K562 (cell line): ENCODE results near the gene OVCA2. TPM values are rescaled to one million over a fixed set of nuclear protein-coding genes. Genes with fewer than 3 reads are reported as not detected.

ENCODE experiments used
- ARID4B ChIP-seq: sonication (generic); formaldehyde crosslinking; IDR thresholded peaks from 2 replicates; pipeline ENCODE4 v1.8.0; 2022; ENCODE audit warnings: mild to moderate bottlenecking, missing genetic modification reagents
- ATF3 ChIP-seq, 2 experiments: fragments of 450-650 bp in 1 of 2; sonication (generic) in 1 of 2; formaldehyde crosslinking in 1 of 2; IDR thresholded peaks in 1 of 2; conservative IDR thresholded peaks in 1 of 2; 2 replicates each; pipeline versions ENCODE4 v1.6.1 to v1.8.1; 2016 to 2023; ENCODE audit warnings: mild to moderate bottlenecking in 2 of 2, moderate library complexity in 2 of 2, inconsistent platforms in 1 of 2, missing genetic modification reagents in 1 of 2
- NONO ChIP-seq, 2 experiments: fragments of 200-400 bp in 1 of 2; fragments of 450-650 bp in 1 of 2; formaldehyde crosslinking in 1 of 2; IDR thresholded peaks; 2 replicates each; pipeline ENCODE4 v1.6.1; 2017; ENCODE audit warnings: low read depth in 2 of 2, mild to moderate bottlenecking in 2 of 2, moderate library complexity in 2 of 2, low read length in 1 of 2
- ZKSCAN8 ChIP-seq: fragments of 200-800 bp; sonication (Bioruptor generic); IDR thresholded peaks from 2 replicates; pipeline ENCODE4 v1.6.1; 2016; ENCODE audit warnings: missing genetic modification characterization, missing compliant biosample characterization
- ZNF518B ChIP-seq: fragments of 250-450 bp; sonication (Bioruptor Pico); IDR thresholded peaks from 2 replicates; pipeline ENCODE4 v1.5.0; 2021; ENCODE audit warnings: mild to moderate bottlenecking, moderate library complexity
- ZNF707 ChIP-seq: fragments of 250-450 bp; sonication (Bioruptor Pico); conservative IDR thresholded peaks from 2 replicates; pipeline ENCODE4 v1.8.0; 2022; ENCODE audit warnings: inconsistent platforms, mild to moderate bottlenecking, moderate library complexity
- polyA plus RNA-seq, 8 experiments: library from polyadenylated mRNA; depleted of rRNA in 4 of 8; stranded (reverse) in 5 of 8; unstranded in 3 of 8; fragments of >200 nt; fragmentation: Nextera tagmentation in 2 of 8; fragmentation: Illumina TruSeq in 1 of 8; extraction: Ambion mirVana in 2 of 8; extraction: Trizol in 1 of 8; gene quantifications; 2 replicates each; pipeline versions ENCODE4 v1.2.1 to v1.2.3, GENCODE V29; 2011 to 2014; ENCODE audit warnings: inconsistent platforms in 1 of 8, missing spikeins in 1 of 8
- total RNA-seq, 7 experiments: library from RNA; depleted of rRNA in 6 of 7; stranded (reverse); fragments of >200 nt in 6 of 7; fragmentation: Illumina TruSeq in 2 of 7; extraction: Trizol in 2 of 7; gene quantifications; 2 replicates each; pipeline versions ENCODE4 v1.2.1 to v1.2.3, GENCODE V29; 2011 to 2021; ENCODE audit warnings: low replicate concordance in 1 of 7
- TF ChIP-seq, protein P1 (sequence below): fragments of 450-650 bp; IDR thresholded peaks from 2 replicates; pipeline ENCODE4 v1.6.1; 2016
- TF ChIP-seq, protein P2 (sequence below): fragments of 250-450 bp; sonication (Bioruptor Pico); IDR thresholded peaks from 2 replicates; pipeline ENCODE4 v1.8.0; 2021; ENCODE audit warnings: moderate library complexity, mild to moderate bottlenecking, inconsistent platforms

Gene OVCA2
- total and polyA plus RNA-seq, 9 of the 15 experiments (the other 6 are each of a cell fraction or from before 2014, with no cell fraction given), result 3.0 to 23.7 (median 14.1) TPM

- TF ChIP-seq ATF3 (IDR thresholded peaks at IDR 0.05), result no peak
- TF ChIP-seq ATF3 (CRISPR knock-in tag; conservative IDR thresholded peaks at IDR 0.05), result no peak
- TF ChIP-seq ZNF707, result no peak
- TF ChIP-seq ZNF518B, result no peak
- TF ChIP-seq, protein P1, sequence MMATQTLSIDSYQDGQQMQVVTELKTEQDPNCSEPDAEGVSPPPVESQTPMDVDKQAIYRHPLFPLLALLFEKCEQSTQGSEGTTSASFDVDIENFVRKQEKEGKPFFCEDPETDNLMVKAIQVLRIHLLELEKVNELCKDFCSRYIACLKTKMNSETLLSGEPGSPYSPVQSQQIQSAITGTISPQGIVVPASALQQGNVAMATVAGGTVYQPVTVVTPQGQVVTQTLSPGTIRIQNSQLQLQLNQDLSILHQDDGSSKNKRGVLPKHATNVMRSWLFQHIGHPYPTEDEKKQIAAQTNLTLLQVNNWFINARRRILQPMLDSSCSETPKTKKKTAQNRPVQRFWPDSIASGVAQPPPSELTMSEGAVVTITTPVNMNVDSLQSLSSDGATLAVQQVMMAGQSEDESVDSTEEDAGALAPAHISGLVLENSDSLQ, result no peak
- TF ChIP-seq, protein P2, sequence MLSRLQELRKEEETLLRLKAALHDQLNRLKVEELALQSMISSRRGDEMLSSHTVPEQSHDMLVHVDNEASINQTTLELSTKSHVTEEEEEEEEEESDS (CRISPR knock-in tag), result no peak
- TF ChIP-seq NONO (IDR thresholded peaks at IDR 0.05; ENCODE audit: low read depth in 2 of 2, low read length in 1 of 2), result peak in 1 of 2 experiments; percentile 56; a peak in 1 of 4 replicates
- peak; percentile 84 for TF ChIP-seq ARID4B
- TF ChIP-seq ZKSCAN8 (CRISPR knock-in tag), result no peak
Observed at GRCh38 chr17:2049333-2050299, 7.8 kb downstream of the OVCA2 start (continued).
